SU-DHL-6 (cell line): Measurements from ENCODE around the gene CLNK.

Experiments
- H2AFZ ChIP-seq: fragments of 200-600 bp; sonication (generic); 2 replicates; pipeline ENCODE4 v1.6.1; 2014; ENCODE audit warnings: low read depth, mild to moderate bottlenecking, moderate library complexity, mixed read lengths, antibody characterized with exemption, low read length; ENCODE audit not compliant: severe bottlenecking
- H3F3A ChIP-seq: fragments of 200-600 bp; shearing (Covaris generic); 2 replicates; pipeline ENCODE4 v1.6.0; 2016; ENCODE audit warnings: antibody characterized with exemption, mild to moderate bottlenecking; ENCODE audit not compliant: insufficient read depth
- H3K27ac ChIP-seq: fragments of 200-600 bp; sonication (generic); 2 replicates; pipeline ENCODE4 v1.5.1; 2016; ENCODE audit warnings: low read depth, mild to moderate bottlenecking, low read length, moderate library complexity, mixed read lengths
- H3K27me3 ChIP-seq: fragments of 200-600 bp; sonication (generic), shearing (Covaris generic); 2 replicates; pipeline ENCODE4 v1.6.0; 2014; ENCODE audit warnings: mild to moderate bottlenecking, low read length
- H3K36me3 ChIP-seq: fragments of 200-600 bp; sonication (generic); 2 replicates; pipeline ENCODE4 v1.6.1; 2014; ENCODE audit warnings: mild to moderate bottlenecking, low read length, mixed read lengths
- H3K4me2 ChIP-seq: fragments of 300-600, 200-600 bp; shearing (Covaris generic), sonication (generic); 2 replicates; pipeline ENCODE4 v1.6.0; 2014; ENCODE audit warnings: low read length, low read depth, mild to moderate bottlenecking; ENCODE audit not compliant: poor library complexity, severe bottlenecking
- H3K4me3 ChIP-seq: fragments of 200-600 bp; sonication (generic); 2 replicates; pipeline ENCODE4 v1.5.1; 2014; ENCODE audit warnings: antibody characterized with exemption, low read length, mild to moderate bottlenecking, mixed read lengths; ENCODE audit not compliant: insufficient read depth, poor library complexity, severe bottlenecking
- H3K79me2 ChIP-seq: fragments of 200-600 bp; sonication (generic); 2 replicates; pipeline ENCODE4 v1.6.1; 2014; ENCODE audit warnings: mild to moderate bottlenecking, low read length, moderate library complexity; ENCODE audit not compliant: insufficient read depth
- H3K9ac ChIP-seq: fragments of 200-600 bp; sonication (generic); 2 replicates; pipeline ENCODE4 v1.7.0; 2014; ENCODE audit warnings: mild to moderate bottlenecking, low read length
- H3K9me2 ChIP-seq: fragments of 200-600 bp; sonication (generic); replicated peaks from 2 replicates; pipeline ENCODE4 v1.6.1; 2014; ENCODE audit warnings: low read length; ENCODE audit not compliant: insufficient read depth
- H3K9me3 ChIP-seq: fragments of 200-600 bp; sonication (generic); 2 replicates; pipeline ENCODE4 v1.6.1; 2014; ENCODE audit warnings: low read length, mixed read lengths; ENCODE audit not compliant: insufficient read depth
- H4K20me1 ChIP-seq: fragments of 200-600 bp; sonication (generic); 2 replicates; pipeline ENCODE4 v1.6.1; 2014; ENCODE audit warnings: low read depth, mild to moderate bottlenecking, antibody characterized with exemption, low read length, moderate library complexity, mixed read lengths
- EZH2phosphoT487 ChIP-seq: fragments of 200-600 bp; sonication (generic), shearing (Covaris generic); conservative IDR thresholded peaks from 2 replicates; pipeline ENCODE4 v1.6.1; 2018; ENCODE audit warnings: mild to moderate bottlenecking, antibody characterized with exemption, low read length, moderate library complexity, mixed read lengths
- TF ChIP-seq, protein P1 (sequence below): fragments of 200-600 bp; sonication (generic); IDR thresholded peaks from one replicate; pipeline ENCODE4 v1.5.1; 2017; ENCODE audit warnings: antibody characterized with exemption, mild to moderate bottlenecking, low read length, moderate library complexity; ENCODE audit not compliant: insufficient read depth, poor library complexity, severe bottlenecking

CLNK gene

DNA sequence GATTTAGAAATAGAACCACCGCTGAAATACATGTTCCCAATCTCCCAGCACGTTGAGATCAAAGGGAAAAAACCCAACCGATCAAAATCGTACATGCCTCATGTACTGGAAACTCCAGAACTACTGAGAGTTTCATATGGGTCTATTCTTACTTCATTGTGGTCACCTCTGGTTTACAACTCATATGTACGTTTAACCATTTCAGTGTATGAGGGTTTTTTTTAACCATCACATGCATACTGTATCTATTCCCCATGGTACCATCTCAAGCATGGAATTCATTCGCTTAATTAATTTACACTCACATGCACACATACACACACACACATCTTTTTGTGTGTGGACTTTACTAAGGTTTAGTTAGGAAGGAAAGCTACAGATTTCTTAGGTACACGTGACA lies 46.0 kb upstream of the CLNK start:
- H3K9me2 ChIP-seq = no peaks in the 10 kb centered on the region; the same call in 1 of the 2 replicates
- H3K4me2 ChIP-seq = no peak overlapping the region
- no peak overlapping the region for H2AFZ ChIP-seq
- no peaks in the 10 kb centered on the region for H3F3A ChIP-seq
- no peak overlapping the region for H3K27ac ChIP-seq
- H3K79me2 ChIP-seq = no peaks in the 10 kb centered on the region
- no peaks in the 10 kb centered on the region for H3K27me3 ChIP-seq
- TF ChIP-seq, protein P1, sequence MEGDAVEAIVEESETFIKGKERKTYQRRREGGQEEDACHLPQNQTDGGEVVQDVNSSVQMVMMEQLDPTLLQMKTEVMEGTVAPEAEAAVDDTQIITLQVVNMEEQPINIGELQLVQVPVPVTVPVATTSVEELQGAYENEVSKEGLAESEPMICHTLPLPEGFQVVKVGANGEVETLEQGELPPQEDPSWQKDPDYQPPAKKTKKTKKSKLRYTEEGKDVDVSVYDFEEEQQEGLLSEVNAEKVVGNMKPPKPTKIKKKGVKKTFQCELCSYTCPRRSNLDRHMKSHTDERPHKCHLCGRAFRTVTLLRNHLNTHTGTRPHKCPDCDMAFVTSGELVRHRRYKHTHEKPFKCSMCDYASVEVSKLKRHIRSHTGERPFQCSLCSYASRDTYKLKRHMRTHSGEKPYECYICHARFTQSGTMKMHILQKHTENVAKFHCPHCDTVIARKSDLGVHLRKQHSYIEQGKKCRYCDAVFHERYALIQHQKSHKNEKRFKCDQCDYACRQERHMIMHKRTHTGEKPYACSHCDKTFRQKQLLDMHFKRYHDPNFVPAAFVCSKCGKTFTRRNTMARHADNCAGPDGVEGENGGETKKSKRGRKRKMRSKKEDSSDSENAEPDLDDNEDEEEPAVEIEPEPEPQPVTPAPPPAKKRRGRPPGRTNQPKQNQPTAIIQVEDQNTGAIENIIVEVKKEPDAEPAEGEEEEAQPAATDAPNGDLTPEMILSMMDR = no peak
- TF ChIP-seq EZH2phosphoT487 = no peak
- H3K36me3 ChIP-seq = no peaks in the 10 kb centered on the region
- H3K9me3 ChIP-seq = no peaks in the 10 kb centered on the region
- H3K9ac ChIP-seq = no peak overlapping the region
- no peak overlapping the region for H3K4me3 ChIP-seq
- H4K20me1 ChIP-seq = no peaks in the 10 kb centered on the region

DNA sequence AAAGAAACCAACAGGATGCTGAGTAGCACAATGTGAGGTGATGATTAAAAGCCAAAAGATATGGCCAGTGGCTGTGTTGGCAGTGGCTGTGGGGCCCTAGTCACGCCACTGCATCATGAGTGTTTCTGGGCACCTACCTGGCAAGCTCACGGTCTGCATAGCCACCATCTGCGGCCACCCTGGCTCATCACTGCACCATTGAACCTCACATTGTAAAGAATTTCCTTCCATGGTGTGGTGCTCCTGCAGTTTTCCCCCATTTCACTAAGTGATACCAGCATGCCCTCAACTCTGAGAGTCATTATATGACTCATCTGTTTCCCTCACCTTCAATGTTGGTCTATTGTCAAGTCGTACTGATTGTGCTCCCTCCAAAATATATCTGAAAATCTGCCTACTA lies 45.5 kb upstream of the CLNK start:
- TF ChIP-seq, protein P1 = no peak
- no peak for TF ChIP-seq EZH2phosphoT487
- no peaks in the 10 kb centered on the region for H3K9me3 ChIP-seq
- no peak overlapping the region for H2AFZ ChIP-seq
- no peaks in the 10 kb centered on the region for H4K20me1 ChIP-seq
- H3K27ac ChIP-seq = no peak overlapping the region
- no peaks in the 10 kb centered on the region for H3F3A ChIP-seq
- H3K9me2 ChIP-seq = no peaks in the 10 kb centered on the region; the same call in 1 of the 2 replicates
- H3K36me3 ChIP-seq = no peaks in the 10 kb centered on the region
- no peaks in the 10 kb centered on the region for H3K79me2 ChIP-seq
- no peaks in the 10 kb centered on the region for H3K27me3 ChIP-seq
- H3K9ac ChIP-seq = no peak overlapping the region
- no peak overlapping the region for H3K4me2 ChIP-seq
- H3K4me3 ChIP-seq = no peak overlapping the region

DNA sequence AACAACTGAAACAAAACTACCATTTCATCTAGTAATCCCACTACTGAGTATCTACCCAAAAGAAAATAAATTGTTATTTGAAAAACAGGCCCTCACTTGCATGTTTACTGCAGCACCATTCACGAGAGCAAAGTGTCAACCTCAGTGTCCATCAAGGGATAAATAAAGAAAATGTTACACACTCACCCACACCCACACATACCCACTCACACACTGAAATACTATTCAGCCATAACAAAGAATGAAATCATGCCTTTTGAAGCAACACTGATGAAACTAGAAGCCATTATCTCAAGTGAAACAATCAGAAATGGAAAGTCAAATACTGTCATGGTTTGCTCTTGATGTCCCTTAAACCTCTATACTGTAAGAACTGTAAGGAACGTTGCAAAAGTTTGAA lies 44.8 kb upstream of the CLNK start:
- Histone ChIP-seq H2AFZ (no peak overlapping the region), H3K4me2 (no peak overlapping the region), H3K27ac (no peak overlapping the region), H3K9me3 (no peaks in the 10 kb centered on the region), H3K79me2 (no peaks in the 10 kb centered on the region), H3K9ac (no peak overlapping the region), H3K4me3 (no peak overlapping the region), H3K9me2 (no peaks in the 10 kb centered on the region; the same call in 1 of the 2 replicates), H4K20me1 (no peaks in the 10 kb centered on the region), H3F3A (no peaks in the 10 kb centered on the region), H3K36me3 (no peaks in the 10 kb centered on the region), H3K27me3 (no peaks in the 10 kb centered on the region)
- TF ChIP-seq, protein P1 = no peak
- TF ChIP-seq EZH2phosphoT487 = no peak
